Cardiac muscle cell (in vitro differentiated cells and primary cell): ENCODE measurements around the gene SPATS2L. TPM values are rescaled to one million over a fixed set of nuclear protein-coding genes. Genes with fewer than 3 reads are reported as not detected.

Source experiments
- DNase-seq, 2 donors: peaks; one replicate each; pipeline versions ENCODE4 v3.0.0 to v3.0.0-alpha.2; 2010 to 2017; ENCODE audit warnings: low read depth in 1 of 2, low spot score in 1 of 2
- H3K27ac ChIP-seq: fragments of 200-600 bp; sonication (generic); 2 replicates; pipeline ENCODE4 v1.5.1; 2016
- H3K27me3 ChIP-seq: fragments of 200-600 bp; sonication (generic); 2 replicates; pipeline ENCODE4 v1.6.0; 2016; ENCODE audit warnings: control low read depth
- H3K36me3 ChIP-seq: fragments of 200-600 bp; sonication (generic); 2 replicates; pipeline ENCODE4 v1.5.1; 2016; ENCODE audit warnings: control low read depth
- H3K4me1 ChIP-seq: fragments of 200-600 bp; sonication (generic); 2 replicates; pipeline ENCODE4 v1.8.1; 2017; ENCODE audit warnings: low read depth, mild to moderate bottlenecking, mixed run types
- H3K4me3 ChIP-seq: fragments of 200-600 bp; sonication (generic); 2 replicates; pipeline ENCODE4 v1.5.1; 2016; ENCODE audit warnings: mild to moderate bottlenecking
- H3K9me3 ChIP-seq: fragments of 200-600 bp; sonication (generic); 2 replicates; pipeline ENCODE4 v1.5.1; 2017; ENCODE audit warnings: low read depth, mild to moderate bottlenecking, control low read depth
- CTCF ChIP-seq: IDR thresholded peaks from 2 replicates; pipeline ENCODE4 v1.5.1; 2012; ENCODE audit warnings: low read depth, mild to moderate bottlenecking, low read length
- polyA plus RNA-seq: library from polyadenylated mRNA; unstranded; fragments of >200 nt; fragmentation: Nextera tagmentation; extraction: Ambion mirVana; gene quantifications from 2 replicates; pipeline ENCODE4 v1.2.1, GENCODE V29; 2016
- total RNA-seq: library from RNA; depleted of rRNA; stranded (reverse); fragments of >200 nt; gene quantifications from 2 replicates; pipeline ENCODE4 v1.2.3, GENCODE V29; 2016

The SPATS2L gene
- total and polyA plus RNA-seq, 2 experiments from 2014 or later = 20.0 to 37.4 TPM

- Histone ChIP-seq H3K4me1 (no peaks in the 10 kb centered on the region), H3K27ac (no peak overlapping the region), H3K27me3 (no peaks in the 10 kb centered on the region), H3K36me3 (no peaks in the 10 kb centered on the region), H3K4me3 (no peak overlapping the region), H3K9me3 (no peaks in the 10 kb centered on the region)
- no peak for TF ChIP-seq CTCF
- DNase-seq = no peak
These were observed 44.4 kb upstream of the SPATS2L start for GRCh38 chr2:200262047-200262446.

GRCh38 chr2:200263279-200263678 is 43.2 kb upstream of the SPATS2L start:
- Histone ChIP-seq H3K27ac (no peak overlapping the region), H3K36me3 (no peaks in the 10 kb centered on the region), H3K4me3 (no peak overlapping the region), H3K4me1 (no peaks in the 10 kb centered on the region), H3K27me3 (no peaks in the 10 kb centered on the region), H3K9me3 (no peaks in the 10 kb centered on the region)
- no peak for TF ChIP-seq CTCF
- DNase-seq = no peak

GRCh38 chr2:200264631-200265030 is 41.9 kb upstream of the SPATS2L start:
- Histone ChIP-seq H3K27me3 (no peaks in the 10 kb centered on the region), H3K4me3 (no peak overlapping the region), H3K9me3 (no peaks in the 10 kb centered on the region), H3K27ac (no peak overlapping the region), H3K4me1 (no peaks in the 10 kb centered on the region), H3K36me3 (no peaks in the 10 kb centered on the region)
- TF ChIP-seq CTCF = no peak
- DNase-seq = no peak

GRCh38 chr2:200266406-200266805 is 40.1 kb upstream of the SPATS2L start:
- H3K27ac ChIP-seq = no peak overlapping the region
- no peak for DNase-seq
- no peak for TF ChIP-seq CTCF

GRCh38 chr2:200267350-200267749 is 39.1 kb upstream of the SPATS2L start:
- no peaks in the 10 kb centered on the region for H3K36me3 ChIP-seq
- H3K27ac ChIP-seq = no peak overlapping the region
- DNase-seq = no peak
- no peaks in the 10 kb centered on the region for H3K27me3 ChIP-seq
- no peaks in the 10 kb centered on the region for H3K4me1 ChIP-seq
- TF ChIP-seq CTCF = no peak
- no peaks in the 10 kb centered on the region for H3K9me3 ChIP-seq
- H3K4me3 ChIP-seq = no peak overlapping the region

More at GRCh38 chr2:200266406-200266805, 40.1 kb upstream of the SPATS2L start:
- no peaks in the 10 kb centered on the region for H3K27me3 ChIP-seq
- H3K4me3 ChIP-seq = no peak overlapping the region
- H3K9me3 ChIP-seq = no peaks in the 10 kb centered on the region
- no peaks in the 10 kb centered on the region for H3K4me1 ChIP-seq
- no peaks in the 10 kb centered on the region for H3K36me3 ChIP-seq

- Histone ChIP-seq H3K27me3 (no peaks in the 10 kb centered on the region), H3K27ac (no peak overlapping the region), H3K4me3 (no peak overlapping the region), H3K4me1 (no peaks in the 10 kb centered on the region), H3K36me3 (no peaks in the 10 kb centered on the region), H3K9me3 (no peaks in the 10 kb centered on the region)
- no peak for TF ChIP-seq CTCF
- DNase-seq = no peak
These were observed 35.8 kb upstream of the SPATS2L start for GRCh38 chr2:200270732-200271131.
